Measurements from ENCODE around the gene LGALS4.
A peak's percentile ranks its signal among the peaks of the same experiment; 100 is the strongest.

Gene LGALS4

GRCh38 chr19:38851622-38852230 lies 39.0 kb upstream of the LGALS4 start:
- Histone ChIP-seq H3K9ac (ENCODE audit: low read length) (peak overlapping the region; percentile 91), H2BK120ac (ENCODE audit: low read depth, low read length) (peak overlapping the region; percentile 95), H3K36me3 (ENCODE audit: control insufficient read depth in 1 of 2, insufficient read depth in 2 of 2, low read depth in 1 of 2, low read length in 2 of 2) (peaks cover 11 to 15% of the 10 kb centered on the region in 2 experiments), H4K91ac (ENCODE audit: low read length) (peak overlapping the region; percentile 93), H3K4me1 (ENCODE audit: control insufficient read depth, insufficient read depth, low read depth, low read length) (peaks cover 27% of the 10 kb centered on the region), H2AK5ac (ENCODE audit: low read length, severe bottlenecking) (peak overlapping the region; percentile 73), H3K4me3 (ENCODE audit: insufficient read depth in 1 of 2, low read depth in 1 of 2, low read length in 2 of 2) (peak overlapping the region; percentile 81 to 90), H3K9me3 (ENCODE audit: control insufficient read depth, low read length) (no peaks in the 10 kb centered on the region), H3K79me1 (replicated peaks; ENCODE audit: low read length, poor library complexity, severe bottlenecking) (peaks cover 1% of the 10 kb centered on the region), H3K14ac (ENCODE audit: low read length in 2 of 2) (no peak overlapping the region), H2BK5ac (ENCODE audit: low read depth, low read length, poor library complexity, severe bottlenecking) (peak overlapping the region; percentile 46), H2AFZ (ENCODE audit: low read depth, low read length) (no peak overlapping the region), H3K4ac (ENCODE audit: low read depth in 1 of 2, low read length in 2 of 2) (peak overlapping the region; percentile 10 to 55), H3K4me2 (ENCODE audit: low read length, poor library complexity, severe bottlenecking) (peak overlapping the region; percentile 75), H2BK15ac (ENCODE audit: low read depth, poor library complexity, severe bottlenecking) (peak overlapping the region; percentile 93), H3K18ac (ENCODE audit: low read depth in 1 of 2, low read length in 2 of 2) (peak overlapping the region; percentile 68 to 97), H2BK12ac (ENCODE audit: low read length in 2 of 2) (peak overlapping the region; percentile 87 to 94), H3K23ac (ENCODE audit: low read length in 2 of 2) (no peak overlapping the region), H3K27me3 (ENCODE audit: control insufficient read depth in 1 of 2, insufficient read depth in 1 of 2, low read length in 2 of 2) (no peaks in the 10 kb centered on the region), H4K8ac (ENCODE audit: low read length) (peak overlapping the region; percentile 90), H3K27ac (ENCODE audit: low read length, poor library complexity, severe bottlenecking) (peak overlapping the region; percentile 92)
- peak; percentile 92 for DNase-seq
- 27% methylated on average over 16 of the region's 67 CpGs for WGBS

GRCh38 chr19:38850976-38851621 lies 38.4 kb upstream of the LGALS4 start:
- peak overlapping the region; percentile 93 for H4K91ac ChIP-seq (ENCODE audit: low read length)
- peak overlapping the region; percentile 84 for H3K4me2 ChIP-seq (ENCODE audit: low read length, poor library complexity, severe bottlenecking)
- peak overlapping the region; percentile 90 for H4K8ac ChIP-seq (ENCODE audit: low read length)
- H3K14ac ChIP-seq (ENCODE audit: low read length in 2 of 2): peak overlapping the region in 1 of 2 experiments; percentile 53
- H3K27me3 ChIP-seq (ENCODE audit: control insufficient read depth in 1 of 2, insufficient read depth in 1 of 2, low read length in 2 of 2): no peaks in the 10 kb centered on the region
- H3K79me1 ChIP-seq (replicated peaks; ENCODE audit: low read length, poor library complexity, severe bottlenecking): peaks cover 1% of the 10 kb centered on the region
- peak overlapping the region; percentile 92 for H3K27ac ChIP-seq (ENCODE audit: low read length, poor library complexity, severe bottlenecking)
- H3K36me3 ChIP-seq (ENCODE audit: control insufficient read depth in 1 of 2, insufficient read depth in 2 of 2, low read depth in 1 of 2, low read length in 2 of 2): peaks cover 16 to 22% of the 10 kb centered on the region in 2 experiments
- H3K9ac ChIP-seq (ENCODE audit: low read length): peak overlapping the region; percentile 91
- H3K4me1 ChIP-seq (ENCODE audit: control insufficient read depth, insufficient read depth, low read depth, low read length): peaks cover 27% of the 10 kb centered on the region
- WGBS: 34% methylated on average over 40 of the region's 40 CpGs
- H2BK15ac ChIP-seq (ENCODE audit: low read depth, poor library complexity, severe bottlenecking): peak overlapping the region; percentile 84
- H2BK12ac ChIP-seq (ENCODE audit: low read length in 2 of 2): peak overlapping the region; percentile 87 to 94
- DNase-seq: no peak
- peak overlapping the region; percentile 73 for H2AK5ac ChIP-seq (ENCODE audit: low read length, severe bottlenecking)
- H3K4ac ChIP-seq (ENCODE audit: low read depth in 1 of 2, low read length in 2 of 2): peak overlapping the region; percentile 10 to 55
- no peaks in the 10 kb centered on the region for H3K9me3 ChIP-seq (ENCODE audit: control insufficient read depth, low read length)
- H2BK120ac ChIP-seq (ENCODE audit: low read depth, low read length): peak overlapping the region; percentile 69
- H2AFZ ChIP-seq (ENCODE audit: low read depth, low read length): no peak overlapping the region
- peak overlapping the region; percentile 81 to 86 for H3K4me3 ChIP-seq (ENCODE audit: insufficient read depth in 1 of 2, low read depth in 1 of 2, low read length in 2 of 2)
- H3K23ac ChIP-seq (ENCODE audit: low read length in 2 of 2): peak overlapping the region in 1 of 2 experiments; percentile 10
- H2BK5ac ChIP-seq (ENCODE audit: low read depth, low read length, poor library complexity, severe bottlenecking): peak overlapping the region; percentile 35
- peak overlapping the region; percentile 67 to 68 for H3K18ac ChIP-seq (ENCODE audit: low read depth in 1 of 2, low read length in 2 of 2)

DNA sequence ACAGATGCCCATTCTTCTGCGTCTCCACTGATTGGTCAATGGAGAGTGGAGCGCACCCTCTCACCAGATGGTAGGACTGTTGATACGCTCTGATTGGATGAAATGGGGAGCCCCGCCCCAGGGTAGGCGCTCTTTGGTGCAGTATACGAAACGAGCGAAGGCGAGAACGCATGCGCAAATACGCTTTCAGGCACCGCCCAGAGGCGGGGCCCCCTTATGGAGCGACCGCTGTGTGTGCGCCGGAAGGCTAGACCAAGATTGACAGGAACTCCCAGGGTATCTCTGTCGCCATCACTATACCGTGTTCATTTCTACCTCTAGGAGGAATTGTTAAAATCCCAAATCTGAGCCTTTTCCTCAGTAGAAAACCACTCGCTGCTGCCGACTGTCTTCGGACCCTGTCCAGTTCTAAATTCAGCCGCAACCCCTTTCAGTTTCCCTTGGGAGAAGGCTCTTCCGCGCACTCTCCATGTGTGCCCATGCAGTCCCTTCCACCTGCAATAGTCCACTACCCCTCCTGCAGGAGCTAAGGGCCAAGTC lies 37.8 kb upstream of the LGALS4 start:
- H2BK15ac ChIP-seq (ENCODE audit: low read depth, poor library complexity, severe bottlenecking): no peak overlapping the region
- H4K91ac ChIP-seq (ENCODE audit: low read length): peak overlapping the region; percentile 91
- peak overlapping the region; percentile 84 for H3K4me2 ChIP-seq (ENCODE audit: low read length, poor library complexity, severe bottlenecking)
- H3K79me1 ChIP-seq (replicated peaks; ENCODE audit: low read length, poor library complexity, severe bottlenecking): peaks cover 1% of the 10 kb centered on the region
- no peak overlapping the region for H2BK5ac ChIP-seq (ENCODE audit: low read depth, low read length, poor library complexity, severe bottlenecking)
- peaks cover 22 to 28% of the 10 kb centered on the region in 2 experiments for H3K36me3 ChIP-seq (ENCODE audit: control insufficient read depth in 1 of 2, insufficient read depth in 2 of 2, low read depth in 1 of 2, low read length in 2 of 2)
- WGBS: 1% methylated on average over 26 of the region's 26 CpGs
- peaks cover 27% of the 10 kb centered on the region for H3K4me1 ChIP-seq (ENCODE audit: control insufficient read depth, insufficient read depth, low read depth, low read length)
- H3K27me3 ChIP-seq (ENCODE audit: control insufficient read depth in 1 of 2, insufficient read depth in 1 of 2, low read length in 2 of 2): no peaks in the 10 kb centered on the region
- H3K4me3 ChIP-seq (ENCODE audit: insufficient read depth in 1 of 2, low read depth in 1 of 2, low read length in 2 of 2): peak overlapping the region in 1 of 2 experiments; percentile 86
- no peak for DNase-seq
- peak overlapping the region in 1 of 2 experiments; percentile 87 for H2BK12ac ChIP-seq (ENCODE audit: low read length in 2 of 2)
- H3K18ac ChIP-seq (ENCODE audit: low read depth in 1 of 2, low read length in 2 of 2): peak overlapping the region; percentile 67 to 68
- H3K4ac ChIP-seq (ENCODE audit: low read depth in 1 of 2, low read length in 2 of 2): peak overlapping the region; percentile 10 to 55
- peak overlapping the region in 1 of 2 experiments; percentile 10 for H3K23ac ChIP-seq (ENCODE audit: low read length in 2 of 2)
- no peak overlapping the region for H2AFZ ChIP-seq (ENCODE audit: low read depth, low read length)
- H2AK5ac ChIP-seq (ENCODE audit: low read length, severe bottlenecking): peak overlapping the region; percentile 73
- H3K9ac ChIP-seq (ENCODE audit: low read length): peak overlapping the region; percentile 91
- H3K27ac ChIP-seq (ENCODE audit: low read length, poor library complexity, severe bottlenecking): peak overlapping the region; percentile 92
- H2BK120ac ChIP-seq (ENCODE audit: low read depth, low read length): peak overlapping the region; percentile 69
- no peak overlapping the region for H3K14ac ChIP-seq (ENCODE audit: low read length in 2 of 2)
- H4K8ac ChIP-seq (ENCODE audit: low read length): peak overlapping the region; percentile 90
- H3K9me3 ChIP-seq (ENCODE audit: control insufficient read depth, low read length): no peaks in the 10 kb centered on the region
